ENCODE measurements around the gene WSB1. TPM values are rescaled to one million over a fixed set of nuclear protein-coding genes. Genes with fewer than 3 reads are reported as not detected.

Gene WSB1
- total and polyA plus RNA-seq, 9 of the 15 experiments (the other 6 are each of a cell fraction or from before 2014, with no cell fraction given): 22.8 to 229 (median 81.1) TPM

GRCh38 chr17:27323538-27324215 lies 29.8 kb downstream of the WSB1 start:
- intact Hi-C loops (cut with micrococcal nuclease) (loop anchor here (5.0 kb wide), 1 partner anchor 76 kb away; no protein-coding TSS in a partner anchor), in situ Hi-C loops (cut with MboI) (no loop called here)
- H3K79me2 ChIP-seq (ENCODE audit: control insufficient read depth, insufficient read depth, low read length): no peaks in the 10 kb centered on the region
- peak overlapping the region; percentile 44 for H3K4me2 ChIP-seq (ENCODE audit: insufficient read depth, low read length)
- peak; percentile 46 to 77 (median 56) for DNase-seq (ENCODE audit: extremely low read depth in 1 of 4, low spot score in 3 of 4)
- no peaks in the 10 kb centered on the region for H3K27me3 ChIP-seq (ENCODE audit: control insufficient read depth in 2 of 2, insufficient read depth in 2 of 2, low read length in 2 of 2)
- H3K36me3 ChIP-seq (ENCODE audit: control insufficient read depth, insufficient read depth, low read length): peaks cover 4% of the 10 kb centered on the region; the same call in 2 of the 3 replicates
- peak overlapping the region; percentile 47 for H2AFZ ChIP-seq (ENCODE audit: low read depth, low read length)
- FAIRE-seq: peak; percentile 49
- H3K9me1 ChIP-seq (ENCODE audit: control insufficient read depth, insufficient read depth, low read length): no peaks in the 10 kb centered on the region
- ChIA-PET CTCF (ENCODE audit: low intra/inter-chr PET ratio) (no interaction called here), POLR2A (interaction anchor here (1.0 to 2.2 kb wide), 3 partner anchors 9 to 29 kb away, joined by 3 to 8 read pairs (median 6); partner anchors contain the start of gene WSB1)
- ATAC-seq: peak; percentile 94
- H4K20me1 ChIP-seq (replicated peaks; ENCODE audit: control insufficient read depth, insufficient read depth, low read length): no peaks in the 10 kb centered on the region
- no peak overlapping the region for H3K27ac ChIP-seq (ENCODE audit: extremely low read depth, low read depth, low read length)
- no peaks in the 10 kb centered on the region for H3K9me3 ChIP-seq (replicated peaks; ENCODE audit: control insufficient read depth, insufficient read depth, low read depth, low read length)
- H3K9ac ChIP-seq (ENCODE audit: insufficient read depth in 1 of 2, low read depth in 2 of 2, low read length in 2 of 2): peak overlapping the region in 1 of 2 experiments; percentile 3; a peak in 2 of 4 replicates
- WGBS (ENCODE audit: insufficient coverage, low coverage, missing lambda C conversion rate): 9% methylated on average over 7 of the region's 7 CpGs
- BruUV-seq (replicated peaks): no TSS peak
- no peak overlapping the region for H3K4me3 ChIP-seq
- H3K4me1 ChIP-seq (replicated peaks in 1 of 2; ENCODE audit: control insufficient read depth in 2 of 2, insufficient read depth in 2 of 2, low read length in 2 of 2): peaks cover 7 to 13% of the 10 kb centered on the region in 2 experiments; a peak in 4 of 5 replicates
- TF ChIP-seq NFIC (IDR thresholded peaks at IDR 0.05): 0 out of 2 replicates have a peak, but pooled peaks have one; percentile 23
- TF ChIP-seq ZNF24 (IDR thresholded peaks at IDR 0.05): peak; percentile 96
- TF ChIP-seq GABPA (tag; conservative IDR thresholded peaks at IDR 0.05; ENCODE audit: low read depth): peak; percentile 64
- 0 out of 2 replicates have a peak, but pooled peaks have one; percentile 28 for TF ChIP-seq ZNF395 (CRISPR knock-in tag; IDR thresholded peaks at IDR 0.05)
- 0 out of 4 replicates have a peak, but pooled peaks of 1 of the 2 experiments have one; percentile 19 for TF ChIP-seq FOXA3 (CRISPR knock-in tag; conservative IDR thresholded peaks at IDR 0.05 in 1 of 2, IDR thresholded peaks at IDR 0.05 in 1 of 2)
- TF ChIP-seq CTBP1 (IDR thresholded peaks at IDR 0.05; ENCODE audit: borderline replicate concordance): peak; percentile 14; the same call in 1 of the 2 replicates
- 0 out of 2 replicates have a peak, but pooled peaks have one; percentile 23 for TF ChIP-seq ELF1 (tag; IDR thresholded peaks at IDR 0.05)
- TF ChIP-seq UBTF (IDR thresholded peaks at IDR 0.05; ENCODE audit: borderline replicate concordance in 1 of 2, low read depth in 2 of 2, low read length in 2 of 2): peak; percentile 66 to 72; a peak in 1 of 4 replicates
- TF ChIP-seq CREB1 (IDR thresholded peaks at IDR 0.05): no peak
- no peak for TF ChIP-seq CREB1 (CRISPR knock-in tag; IDR thresholded peaks at IDR 0.05)
- 0 out of 2 replicates have a peak, but pooled peaks have one; percentile 5 for TF ChIP-seq EP300 (IDR thresholded peaks at IDR 0.05; ENCODE audit: low read length)
- no peak for TF ChIP-seq MITF (IDR thresholded peaks at IDR 0.05)
- TF ChIP-seq SRSF7 (optimal IDR thresholded peaks at IDR 0.05; ENCODE audit: low read depth, low read length): no peak
- 0 out of 2 replicates have a peak, but pooled peaks have one; percentile 25 for TF ChIP-seq FOSL1 (tag; conservative IDR thresholded peaks at IDR 0.05)
- peak; percentile 40 for TF ChIP-seq RBM39 (optimal IDR thresholded peaks at IDR 0.05; ENCODE audit: low read depth, low read length)
- TF ChIP-seq ZNF384 (IDR thresholded peaks at IDR 0.05; ENCODE audit: low read depth, low read length): 0 out of 2 replicates have a peak, but pooled peaks have one; percentile 47
- peak in 1 of 2 experiments; percentile 51; a peak in 1 of 4 replicates for TF ChIP-seq SRF (CRISPR knock-in tag; IDR thresholded peaks at IDR 0.05)
